NCI-H2107 (cell line): ENCODE results near the gene LCP1.

Experiments used
- DNase-seq: peaks from one replicate; lab custom pipeline; 2025; lab: John Stamatoyannopoulos, UW

LCP1 gene

GRCh38 chr13:46101002-46101401, 81.0 kb downstream of the LCP1 start:
- no peak for DNase-seq

- no peak for DNase-seq
Observed at GRCh38 chr13:46100191-46100815, 81.7 kb downstream of the LCP1 start.

GRCh38 chr13:46097663-46098062, 84.3 kb downstream of the LCP1 start:
- no peak for DNase-seq

- DNase-seq: no peak
Observed at GRCh38 chr13:46097015-46097414, 85.0 kb downstream of the LCP1 start.

- DNase-seq: no peak
Observed at GRCh38 chr13:46094478-46094877, 87.5 kb downstream of the LCP1 start.

GRCh38 chr13:46088821-46089562, 93.0 kb downstream of the LCP1 start:
- no peak for DNase-seq

DNA sequence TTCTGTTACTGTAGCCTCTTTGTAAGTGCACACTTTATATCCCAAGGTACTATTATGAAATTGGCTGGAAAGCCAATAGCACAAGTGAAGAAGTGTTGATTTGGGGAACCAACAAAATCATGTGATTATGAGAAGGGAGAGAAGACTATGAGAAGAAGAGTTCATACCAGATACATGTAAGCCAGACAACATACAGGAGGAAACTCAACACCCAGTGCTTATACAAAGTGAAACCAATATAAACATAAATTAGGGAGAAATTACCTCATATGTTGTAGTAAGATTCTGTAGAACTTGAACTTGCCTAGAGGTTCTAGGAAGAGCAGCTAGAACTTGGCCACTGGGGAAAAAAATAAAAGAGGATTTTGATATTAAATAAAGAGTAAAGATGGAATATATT, 94.5 kb downstream of the LCP1 start:
- no peak for DNase-seq

DNA sequence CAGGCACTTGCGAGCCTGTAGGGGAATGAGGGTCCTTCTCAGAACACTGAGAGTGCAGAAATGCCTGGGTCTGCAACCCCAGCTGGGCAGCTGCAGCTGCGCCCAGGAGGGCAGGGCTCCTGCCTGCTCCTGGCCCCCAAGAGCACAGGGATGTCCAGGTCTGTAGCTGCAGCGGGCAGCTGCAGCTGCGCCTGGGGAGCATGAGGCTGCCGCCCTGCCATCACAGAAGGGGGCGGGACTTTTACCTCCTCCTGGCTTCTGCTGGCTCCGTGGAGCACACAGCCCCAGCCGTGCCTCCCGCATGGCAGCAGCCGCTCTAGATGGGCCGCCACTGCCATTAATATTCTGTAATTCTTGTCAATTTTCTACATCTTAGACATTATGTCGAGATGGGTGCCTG, 95.0 kb downstream of the LCP1 start:
- DNase-seq: no peak

DNA sequence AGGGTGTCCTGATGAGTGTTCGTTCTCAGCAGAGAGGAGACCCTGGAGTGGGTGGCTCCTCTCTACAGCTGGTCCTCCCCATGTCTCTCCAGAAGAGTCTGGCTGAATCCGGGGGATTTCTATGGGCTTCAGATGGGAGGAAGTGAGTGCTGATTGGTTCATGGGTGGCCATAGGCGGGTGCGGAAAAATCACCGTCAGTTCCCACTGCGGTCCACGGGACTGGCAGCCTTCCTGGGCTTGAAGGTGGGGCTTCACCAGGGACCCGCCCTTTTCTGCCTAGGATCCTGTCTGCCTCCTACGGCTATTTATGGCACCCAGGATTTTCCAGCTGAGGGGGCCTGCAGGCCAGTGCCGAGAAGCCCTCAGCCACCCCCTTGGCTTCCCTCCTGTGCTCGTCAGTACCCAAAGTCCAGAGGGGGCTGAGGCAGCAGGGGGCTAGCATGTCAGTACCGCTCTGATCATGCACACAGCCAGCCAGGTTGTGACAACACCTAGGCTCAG, 95.5 kb downstream of the LCP1 start:
- DNase-seq: no peak

GRCh38 chr13:46085737-46086136, 96.2 kb downstream of the LCP1 start:
- DNase-seq: no peak

DNA sequence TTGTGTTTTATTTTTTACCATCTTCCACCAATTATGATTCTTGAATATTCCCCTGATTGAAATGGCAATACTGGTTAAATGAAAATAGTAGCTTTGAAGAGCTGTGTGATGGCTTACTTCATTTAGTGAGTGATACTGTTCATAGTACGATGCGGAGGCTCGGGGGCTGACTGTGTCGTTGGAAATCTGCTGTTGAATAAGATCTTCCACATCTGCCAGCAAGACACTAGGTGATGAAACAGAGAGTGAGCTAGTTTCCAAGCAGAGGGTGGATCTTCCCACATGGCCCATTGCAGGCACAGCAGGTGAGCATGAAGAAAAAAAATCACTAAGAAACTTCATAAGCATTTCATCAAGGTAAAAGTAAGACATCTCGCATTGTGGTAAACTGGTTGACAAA, 99.7 kb downstream of the LCP1 start:
- DNase-seq: no peak

GRCh38 chr13:46079770-46080169, 102.2 kb downstream of the LCP1 start:
- DNase-seq: no peak

DNA sequence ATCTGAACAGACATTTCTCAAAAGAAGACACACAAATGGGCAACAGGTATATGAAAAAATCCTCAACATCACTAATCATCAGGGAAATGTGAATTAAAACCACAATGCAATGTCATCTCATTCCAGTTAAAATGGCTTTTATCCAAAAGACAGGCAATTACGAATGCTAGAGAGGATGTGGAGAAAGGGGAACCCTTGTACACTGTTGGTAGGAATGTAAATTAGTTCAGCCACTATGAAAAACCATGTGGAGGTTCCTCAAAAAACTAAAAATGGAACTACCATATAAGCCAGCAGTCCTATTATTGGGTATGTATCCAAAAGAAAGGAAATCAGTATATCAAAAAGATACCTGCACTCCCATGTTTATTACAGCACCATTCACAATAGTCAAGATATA, 104.7 kb downstream of the LCP1 start:
- no peak for DNase-seq

DNA sequence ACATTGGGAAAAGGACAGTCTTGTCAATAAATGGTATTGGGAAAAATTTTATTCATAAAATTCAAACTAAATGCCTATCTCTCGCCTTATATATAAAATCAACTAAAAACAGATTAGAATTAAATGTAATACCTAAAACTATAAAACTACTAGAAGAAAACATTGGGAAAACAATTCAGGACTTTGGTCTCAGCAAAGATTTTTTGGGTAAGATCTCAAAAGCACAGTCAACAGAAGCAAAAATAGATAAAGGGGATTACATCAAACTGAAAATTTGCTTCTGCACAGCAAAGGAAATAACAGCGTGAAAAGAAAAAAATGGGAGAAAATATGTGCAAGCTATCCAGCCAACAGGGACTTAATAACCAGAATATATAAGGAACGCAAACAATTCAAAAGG, 105.2 kb downstream of the LCP1 start:
- no peak for DNase-seq
